ENCODE data around the gene F10.

DNA sequence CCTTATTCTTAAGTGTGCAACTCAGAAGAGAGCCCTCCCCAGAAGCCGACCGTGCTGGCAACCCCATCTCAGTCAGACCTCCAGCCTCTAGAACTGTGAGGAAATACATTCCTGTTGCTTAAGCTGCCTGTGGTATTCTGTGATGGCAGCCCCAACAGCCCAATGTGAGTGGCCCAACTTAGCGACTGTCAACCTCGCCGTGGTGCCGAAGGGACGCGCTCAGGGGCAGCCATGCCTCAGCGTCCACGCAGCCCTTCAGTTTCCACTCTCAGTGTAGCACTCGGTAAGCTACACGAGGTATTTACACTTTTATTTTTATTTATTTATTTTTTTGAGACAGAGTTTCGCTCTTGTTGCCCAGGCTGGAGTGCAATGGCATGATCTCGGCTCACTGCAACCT is 54.2 kb downstream of the F10 start:
- TF ChIP-seq EZH2 (IDR thresholded peaks at IDR 0.05; ENCODE audit: borderline replicate concordance, insufficient read depth, low read length, poor library complexity, severe bottlenecking), result no peak
- TF ChIP-seq, protein P1, sequence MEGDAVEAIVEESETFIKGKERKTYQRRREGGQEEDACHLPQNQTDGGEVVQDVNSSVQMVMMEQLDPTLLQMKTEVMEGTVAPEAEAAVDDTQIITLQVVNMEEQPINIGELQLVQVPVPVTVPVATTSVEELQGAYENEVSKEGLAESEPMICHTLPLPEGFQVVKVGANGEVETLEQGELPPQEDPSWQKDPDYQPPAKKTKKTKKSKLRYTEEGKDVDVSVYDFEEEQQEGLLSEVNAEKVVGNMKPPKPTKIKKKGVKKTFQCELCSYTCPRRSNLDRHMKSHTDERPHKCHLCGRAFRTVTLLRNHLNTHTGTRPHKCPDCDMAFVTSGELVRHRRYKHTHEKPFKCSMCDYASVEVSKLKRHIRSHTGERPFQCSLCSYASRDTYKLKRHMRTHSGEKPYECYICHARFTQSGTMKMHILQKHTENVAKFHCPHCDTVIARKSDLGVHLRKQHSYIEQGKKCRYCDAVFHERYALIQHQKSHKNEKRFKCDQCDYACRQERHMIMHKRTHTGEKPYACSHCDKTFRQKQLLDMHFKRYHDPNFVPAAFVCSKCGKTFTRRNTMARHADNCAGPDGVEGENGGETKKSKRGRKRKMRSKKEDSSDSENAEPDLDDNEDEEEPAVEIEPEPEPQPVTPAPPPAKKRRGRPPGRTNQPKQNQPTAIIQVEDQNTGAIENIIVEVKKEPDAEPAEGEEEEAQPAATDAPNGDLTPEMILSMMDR (IDR thresholded peaks at IDR 0.05; ENCODE audit: poor library complexity, severe bottlenecking), result no peak
- no peak for TF ChIP-seq MXI1 (conservative IDR thresholded peaks at IDR 0.05; ENCODE audit: poor library complexity, severe bottlenecking)
- TF ChIP-seq, protein P2, sequence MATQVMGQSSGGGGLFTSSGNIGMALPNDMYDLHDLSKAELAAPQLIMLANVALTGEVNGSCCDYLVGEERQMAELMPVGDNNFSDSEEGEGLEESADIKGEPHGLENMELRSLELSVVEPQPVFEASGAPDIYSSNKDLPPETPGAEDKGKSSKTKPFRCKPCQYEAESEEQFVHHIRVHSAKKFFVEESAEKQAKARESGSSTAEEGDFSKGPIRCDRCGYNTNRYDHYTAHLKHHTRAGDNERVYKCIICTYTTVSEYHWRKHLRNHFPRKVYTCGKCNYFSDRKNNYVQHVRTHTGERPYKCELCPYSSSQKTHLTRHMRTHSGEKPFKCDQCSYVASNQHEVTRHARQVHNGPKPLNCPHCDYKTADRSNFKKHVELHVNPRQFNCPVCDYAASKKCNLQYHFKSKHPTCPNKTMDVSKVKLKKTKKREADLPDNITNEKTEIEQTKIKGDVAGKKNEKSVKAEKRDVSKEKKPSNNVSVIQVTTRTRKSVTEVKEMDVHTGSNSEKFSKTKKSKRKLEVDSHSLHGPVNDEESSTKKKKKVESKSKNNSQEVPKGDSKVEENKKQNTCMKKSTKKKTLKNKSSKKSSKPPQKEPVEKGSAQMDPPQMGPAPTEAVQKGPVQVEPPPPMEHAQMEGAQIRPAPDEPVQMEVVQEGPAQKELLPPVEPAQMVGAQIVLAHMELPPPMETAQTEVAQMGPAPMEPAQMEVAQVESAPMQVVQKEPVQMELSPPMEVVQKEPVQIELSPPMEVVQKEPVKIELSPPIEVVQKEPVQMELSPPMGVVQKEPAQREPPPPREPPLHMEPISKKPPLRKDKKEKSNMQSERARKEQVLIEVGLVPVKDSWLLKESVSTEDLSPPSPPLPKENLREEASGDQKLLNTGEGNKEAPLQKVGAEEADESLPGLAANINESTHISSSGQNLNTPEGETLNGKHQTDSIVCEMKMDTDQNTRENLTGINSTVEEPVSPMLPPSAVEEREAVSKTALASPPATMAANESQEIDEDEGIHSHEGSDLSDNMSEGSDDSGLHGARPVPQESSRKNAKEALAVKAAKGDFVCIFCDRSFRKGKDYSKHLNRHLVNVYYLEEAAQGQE (IDR thresholded peaks at IDR 0.05; ENCODE audit: borderline replicate concordance), result no peak
- no peak for TF ChIP-seq POLR2AphosphoS5 (IDR thresholded peaks at IDR 0.05)
- no peak for TF ChIP-seq RAD21 (conservative IDR thresholded peaks at IDR 0.05)
- TF ChIP-seq EP300 (conservative IDR thresholded peaks at IDR 0.05; ENCODE audit: poor library complexity, severe bottlenecking), result no peak
- TF ChIP-seq TAF1 (IDR thresholded peaks at IDR 0.05; ENCODE audit: low read depth), result no peak
- no peak for TF ChIP-seq SMC3 (conservative IDR thresholded peaks at IDR 0.05; ENCODE audit: poor library complexity)

Measured in neural cell (in vitro differentiated cells).